Adrenal gland (tissue), 12 donors: ENCODE results near the gene RFWD3. TPM values are rescaled to one million over a fixed set of nuclear protein-coding genes. Genes with fewer than 3 reads are reported as not detected.

ENCODE experiments used
- DNase-seq, 7 donors: peaks; one replicate each; pipeline ENCODE4 v3.0.0-alpha.2; 2019 to 2020
- H3K27ac ChIP-seq, 5 donors: fragments of 200-600 bp; sonication (generic) in 4 of 5; 1 replicate in 3 of 5; 2 replicates in 2 of 5; pipeline versions ENCODE4 v1.5.1 to v1.8.0; 2016 to 2020; ENCODE audit warnings: mild to moderate bottlenecking in 1 of 5
- H3K27me3 ChIP-seq: fragments of 200-600 bp; 2 replicates; pipeline ENCODE4 v1.8.0; 2021
- H3K36me3 ChIP-seq, 2 donors: fragments of 200-600 bp; replicated peaks in 1 of 2; 1 replicate in 1 of 2; 2 replicates in 1 of 2; pipeline versions ENCODE4 v1.5.1 to v1.8.0; 2018 to 2022
- H3K4me1 ChIP-seq, 2 donors: fragments of 200-600 bp; replicated peaks in 1 of 2; 1 replicate in 1 of 2; 2 replicates in 1 of 2; pipeline versions ENCODE4 v1.5.1 to v1.8.0; 2018 to 2021
- H3K4me3 ChIP-seq, 4 donors: fragments of 200-600 bp; sonication (generic) in 3 of 4; one replicate each; pipeline ENCODE4 v1.5.1; 2016 to 2018
- H3K9me3 ChIP-seq, 3 donors: fragments of 200-600 bp; sonication (generic) in 1 of 3; replicated peaks in 1 of 3; 1 replicate in 2 of 3; 2 replicates in 1 of 3; pipeline versions ENCODE4 v1.5.1 to v1.8.0; 2016 to 2021
- POLR2A ChIP-seq, 2 donors: fragments of 450-650 bp; IDR thresholded peaks; one replicate each; pipeline ENCODE4 v1.6.1; 2017; ENCODE audit warnings: antibody characterized with exemption in 2 of 2, mild to moderate bottlenecking in 2 of 2, moderate library complexity in 1 of 2
- WGBS, 4 donors: extraction: QIAGEN DNeasy Blood & Tissue Kit in 2 of 4; methylation state at CpG; one replicate each; pipeline versions ENCODE4 v1.1.5 to v1.1.7; 2013 to 2017; 5-methylcytosine and 5-hydroxymethylcytosine counted together
- intact Hi-C, 2 donors: fragments of 100-400 bp; cut with DNase I; formaldehyde crosslinking; loops; one replicate each; pipeline versions ENCODE4 v1.14.1 to v1.15.0; 2022 to 2023
- polyA plus RNA-seq, 3 donors: library from polyadenylated mRNA; stranded (reverse); fragments of 200-250 nt in 2 of 3; fragments of 350-450 nt in 1 of 3; fragmentation: Illumina TruSeq in 1 of 3; extraction: RNeasy Lipid Tissue Mini Kit (QIAGEN cat#74804) in 1 of 3; gene quantifications; one replicate each; pipeline ENCODE4 v1.2.3, GENCODE V29; 2013 to 2014
- total RNA-seq, 9 donors: library from RNA; depleted of rRNA in 4 of 9; stranded (reverse); fragments of >200 nt in 4 of 9; fragments of 120-200 nt in 1 of 9; fragmentation: NEBNext Ultra II Directional in 1 of 9; extraction: Animal tissue kit (Norgen Biotek cat#: 25700) in 1 of 9; gene quantifications; one replicate each; pipeline versions ENCODE4 v1.1.0 to v1.2.4, GENCODE V29; 2013 to 2023
- TF ChIP-seq, protein P1 (sequence below), 6 experiments: fragments of 450-650 bp in 4 of 6; fragments of 200-600 bp in 2 of 6; sonication (generic) in 1 of 6; IDR thresholded peaks; 1 replicate in 5 of 6; 2 replicates in 1 of 6; pipeline versions ENCODE4 v1.5.1 to v1.8.0; 2016 to 2021; ENCODE audit warnings: antibody characterized with exemption in 6 of 6, mild to moderate bottlenecking in 2 of 6, moderate library complexity in 1 of 6
- donor health status: healthy with polysubstance abuse.
- donor health status: Bipolar disorder and iron deficiency.
- donor health status: DM: yes; HTN: yes; CAD: no.
- donor health status: DM: no; HTN: no; CAD: no.
- donor health status: DM: no; HTN: no; CAD: no.
- donor health status: DM: yes; HTN: yes; CAD: no.

RFWD3 gene
- total and polyA plus RNA-seq, 12 donors = 2.6 to 27.1 (median 11.9) TPM

- WGBS, 4 donors = 89 to 97% (median 92%) methylated on average over 12 of the region's 12 CpGs
- intact Hi-C loops = no loop called here
- no peak for TF ChIP-seq POLR2A (IDR thresholded peaks at IDR 0.05)
- TF ChIP-seq, protein P1, sequence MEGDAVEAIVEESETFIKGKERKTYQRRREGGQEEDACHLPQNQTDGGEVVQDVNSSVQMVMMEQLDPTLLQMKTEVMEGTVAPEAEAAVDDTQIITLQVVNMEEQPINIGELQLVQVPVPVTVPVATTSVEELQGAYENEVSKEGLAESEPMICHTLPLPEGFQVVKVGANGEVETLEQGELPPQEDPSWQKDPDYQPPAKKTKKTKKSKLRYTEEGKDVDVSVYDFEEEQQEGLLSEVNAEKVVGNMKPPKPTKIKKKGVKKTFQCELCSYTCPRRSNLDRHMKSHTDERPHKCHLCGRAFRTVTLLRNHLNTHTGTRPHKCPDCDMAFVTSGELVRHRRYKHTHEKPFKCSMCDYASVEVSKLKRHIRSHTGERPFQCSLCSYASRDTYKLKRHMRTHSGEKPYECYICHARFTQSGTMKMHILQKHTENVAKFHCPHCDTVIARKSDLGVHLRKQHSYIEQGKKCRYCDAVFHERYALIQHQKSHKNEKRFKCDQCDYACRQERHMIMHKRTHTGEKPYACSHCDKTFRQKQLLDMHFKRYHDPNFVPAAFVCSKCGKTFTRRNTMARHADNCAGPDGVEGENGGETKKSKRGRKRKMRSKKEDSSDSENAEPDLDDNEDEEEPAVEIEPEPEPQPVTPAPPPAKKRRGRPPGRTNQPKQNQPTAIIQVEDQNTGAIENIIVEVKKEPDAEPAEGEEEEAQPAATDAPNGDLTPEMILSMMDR (IDR thresholded peaks at IDR 0.05) = no peak
- no peaks in the 10 kb centered on the region for H3K9me3 ChIP-seq
- no peaks in the 10 kb centered on the region for H3K36me3 ChIP-seq
- H3K4me1 ChIP-seq = peaks cover 14 to 24% of the 10 kb centered on the region in 2 donors
- no peak overlapping the region for H3K27ac ChIP-seq
- no peak overlapping the region for H3K4me3 ChIP-seq
- H3K27me3 ChIP-seq = no peaks in the 10 kb centered on the region
- no peak for DNase-seq
Measured at GRCh38 chr16:74575807-74576643, 90.7 kb downstream of the RFWD3 start.

DNA sequence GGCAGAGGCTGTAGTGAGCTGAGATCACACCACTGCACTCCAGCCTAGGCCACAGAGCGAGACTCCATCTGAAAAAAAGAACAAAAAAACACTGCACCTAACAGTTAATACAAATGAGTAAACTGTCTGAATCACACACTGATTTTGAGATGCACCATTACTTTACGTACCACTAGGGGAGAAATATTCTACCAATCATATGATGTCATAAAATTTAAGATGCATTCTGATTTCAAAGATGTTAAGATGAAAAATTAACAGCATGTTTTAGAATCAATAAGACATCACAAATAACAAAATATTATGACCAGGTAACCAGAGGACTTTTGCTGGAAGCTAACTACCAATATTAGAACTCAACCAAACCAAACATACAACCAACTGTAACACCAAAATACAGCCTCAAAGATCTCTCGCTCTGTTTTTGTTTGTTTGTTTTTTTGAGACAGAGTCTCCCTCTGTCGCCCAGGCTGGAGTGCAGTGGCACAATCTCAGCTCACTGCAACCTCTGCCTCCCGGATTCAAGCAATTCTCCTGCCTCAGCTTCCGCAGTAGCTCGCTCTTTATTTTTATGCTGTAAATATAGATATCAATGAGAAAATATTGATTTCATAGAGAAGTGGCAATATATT, 91.4 kb downstream of the RFWD3 start:
- no peak for DNase-seq
- Histone ChIP-seq H3K27me3 (no peaks in the 10 kb centered on the region), H3K4me1 (peaks cover 14 to 19% of the 10 kb centered on the region in 2 donors), H3K4me3 (no peak overlapping the region), H3K27ac (no peak overlapping the region), H3K36me3 (no peaks in the 10 kb centered on the region), H3K9me3 (no peaks in the 10 kb centered on the region)
- intact Hi-C loops = no loop called here
- WGBS, 4 donors = 82 to 92% (median 91%) methylated on average over 7 of the region's 7 CpGs
- TF ChIP-seq, protein P1 (IDR thresholded peaks at IDR 0.05) = peak in 1 of 6 experiments; percentile 5
- no peak for TF ChIP-seq POLR2A (IDR thresholded peaks at IDR 0.05)

DNA sequence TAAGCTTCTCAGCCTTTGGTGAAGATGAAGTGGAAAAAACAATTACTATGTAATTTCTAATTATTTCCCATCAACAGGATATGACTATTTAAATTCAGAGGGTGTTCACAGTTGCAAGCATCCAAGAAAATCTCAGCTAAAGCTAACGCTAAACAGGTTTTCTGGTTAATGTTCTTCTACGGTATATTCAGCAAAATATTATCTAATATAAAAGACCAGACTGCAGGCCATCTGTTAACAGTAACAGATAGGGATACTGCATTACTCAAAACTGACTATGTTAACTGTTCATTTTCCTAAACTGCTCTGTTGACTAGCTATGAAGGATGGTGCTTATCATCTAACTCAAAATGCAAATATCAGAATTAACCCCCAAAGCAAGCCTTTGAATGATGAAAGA, 92.5 kb downstream of the RFWD3 start:
- WGBS, 4 donors = 85 to 94% (median 89%) methylated on average over 2 of the region's 2 CpGs
- no peaks in the 10 kb centered on the region for H3K27me3 ChIP-seq
- no peaks in the 10 kb centered on the region for H3K9me3 ChIP-seq
- no peak for DNase-seq
- no peak for TF ChIP-seq POLR2A (IDR thresholded peaks at IDR 0.05)
- TF ChIP-seq, protein P1 (IDR thresholded peaks at IDR 0.05) = no peak
- H3K4me1 ChIP-seq = peaks cover 14 to 18% of the 10 kb centered on the region in 2 donors
- intact Hi-C loops = no loop called here
- H3K4me3 ChIP-seq = no peak overlapping the region
- no peak overlapping the region for H3K27ac ChIP-seq
- H3K36me3 ChIP-seq = no peaks in the 10 kb centered on the region

DNA sequence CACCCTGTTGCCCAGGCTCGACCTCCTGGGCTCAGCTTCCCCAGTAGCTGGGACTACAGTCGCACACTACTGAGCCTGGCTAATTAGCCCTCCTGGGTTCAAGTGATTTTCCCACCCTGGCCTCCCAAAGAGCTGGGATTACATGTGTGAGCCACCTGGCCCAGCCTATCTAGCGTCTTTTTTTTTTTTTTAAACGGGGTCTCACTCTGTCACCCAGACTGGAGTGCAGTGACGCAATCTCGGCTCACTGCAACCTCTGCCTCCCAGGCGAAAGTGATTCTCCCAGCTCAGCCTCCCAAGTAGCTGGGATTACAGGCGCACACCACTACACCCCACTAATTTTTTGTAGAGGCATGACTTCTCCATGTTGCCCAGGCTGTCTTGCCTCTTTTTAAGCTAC, 93.1 kb downstream of the RFWD3 start:
- Histone ChIP-seq H3K27ac (no peak overlapping the region), H3K9me3 (no peaks in the 10 kb centered on the region), H3K4me1 (peaks cover 13% of the 10 kb centered on the region in 2 donors), H3K36me3 (no peaks in the 10 kb centered on the region), H3K4me3 (no peak overlapping the region), H3K27me3 (no peaks in the 10 kb centered on the region)
- 80 to 90% (median 83%) methylated on average over 8 of the region's 8 CpGs for WGBS, 4 donors
- no peak for TF ChIP-seq POLR2A (IDR thresholded peaks at IDR 0.05)
- TF ChIP-seq, protein P1 (IDR thresholded peaks at IDR 0.05) = no peak
- intact Hi-C loops = no loop called here
- no peak for DNase-seq

Other genes with a start within 250 kb of the RFWD3 start
- gene CLEC18B, start 245.4 kb downstream of the RFWD3 start, total RNA-seq = 10 to 100 TPM in 1 of 9 donors, 1 to 10 TPM in 6, not detected in 2; 1.3 to 10.9 (median 4.2) TPM
- 1 to 10 TPM in 2 of 3 donors, under 1 TPM in 1; 0.57 to 6.0 (median 3.4) TPM for gene CLEC18B, start 245.4 kb downstream of the RFWD3 start, polyA plus RNA-seq
- 100 to 1,000 TPM in 7 of 9 donors, 10 to 100 TPM in 2; 80.2 to 146 (median 134) TPM for gene GLG1, start 59.8 kb downstream of the RFWD3 start, total RNA-seq
- gene GLG1, start 59.8 kb downstream of the RFWD3 start, polyA plus RNA-seq = 10 to 100 TPM; 31.6 to 64.8 (median 33.3) TPM
- gene MLKL, start 34.0 kb upstream of the RFWD3 start, total RNA-seq = 10 to 100 TPM in 6 of 9 donors, 1 to 10 TPM in 3; 3.1 to 18.8 (median 11.0) TPM
- gene MLKL, start 34.0 kb upstream of the RFWD3 start, polyA plus RNA-seq = 10 to 100 TPM in 2 of 3 donors, 1 to 10 TPM in 1; 7.9 to 26.1 (median 15.2) TPM
- gene FA2H, start 107.9 kb upstream of the RFWD3 start, total RNA-seq = 1 to 10 TPM in 1 of 9 donors, under 1 TPM in 4, not detected in 4; 0.18 to 6.1 (median 0.39) TPM
- under 1 TPM in 2 of 3 donors, not detected in 1; 0.17 to 0.33 TPM for gene FA2H, start 107.9 kb upstream of the RFWD3 start, polyA plus RNA-seq